ENCODE data around the gene UNK. TPM values are rescaled to one million over a fixed set of nuclear protein-coding genes. Genes with fewer than 3 reads are reported as not detected.

Gene UNK
- total and polyA plus RNA-seq, 2 of the 13 experiments (the other 11 are each of a cell fraction or from before 2014, with no cell fraction given): 31.6 to 33.0 TPM

- TF ChIP-seq ZBTB10 (CRISPR knock-in tag; IDR thresholded peaks at IDR 0.05; ENCODE audit: borderline replicate concordance) (no peak), ZMYM4 (CRISPR knock-in tag; IDR thresholded peaks at IDR 0.05) (peak; percentile 29), ZNF547 (CRISPR knock-in tag; IDR thresholded peaks at IDR 0.05) (0 out of 2 replicates have a peak, but pooled peaks have one; percentile 59), ZNF335 (CRISPR knock-in tag; IDR thresholded peaks at IDR 0.05) (peak; percentile 49; the same call in 1 of the 2 replicates), KDM2A (CRISPR knock-in tag; IDR thresholded peaks at IDR 0.05; ENCODE audit: borderline replicate concordance, low read depth) (0 out of 2 replicates have a peak, but pooled peaks have one; percentile 18), ZBTB26 (CRISPR knock-in tag; IDR thresholded peaks at IDR 0.05; ENCODE audit: borderline replicate concordance) (peak; percentile 40; the same call in 1 of the 2 replicates), ZNF709 (CRISPR knock-in tag; IDR thresholded peaks at IDR 0.05) (0 out of 2 replicates have a peak, but pooled peaks have one; percentile 18), RARA (CRISPR knock-in tag; IDR thresholded peaks at IDR 0.05) (0 out of 2 replicates have a peak, but pooled peaks have one; percentile 3), ELF4 (CRISPR knock-in tag; IDR thresholded peaks at IDR 0.05; ENCODE audit: borderline replicate concordance) (0 out of 2 replicates have a peak, but pooled peaks have one; percentile 25), TFDP2 (CRISPR knock-in tag; IDR thresholded peaks at IDR 0.05) (peak; percentile 12; the same call in 1 of the 2 replicates), ZNF512B (CRISPR knock-in tag; IDR thresholded peaks at IDR 0.05; ENCODE audit: borderline replicate concordance) (no peak), ZNF331 (CRISPR knock-in tag; IDR thresholded peaks at IDR 0.05) (0 out of 2 replicates have a peak, but pooled peaks have one; percentile 30), POGK (CRISPR knock-in tag; conservative IDR thresholded peaks at IDR 0.05) (0 out of 2 replicates have a peak, but pooled peaks have one; percentile 17), ZFY (CRISPR knock-in tag; IDR thresholded peaks at IDR 0.05) (peak; percentile 46), ATF7 (IDR thresholded peaks at IDR 0.05) (no peak), ATF7 (CRISPR knock-in tag; IDR thresholded peaks at IDR 0.05) (no peak)
Observed at GRCh38 chr17:75771334-75772281, 13.0 kb upstream of the UNK start (continued).

All from HepG2 (cell line).